ENCODE measurements around the gene FOXJ3. TPM values are rescaled to one million over a fixed set of nuclear protein-coding genes. Genes with fewer than 3 reads are reported as not detected.

Gene FOXJ3
- total and polyA plus RNA-seq, 2 donors (not counting 1 experiment from before 2014, with no cell fraction given) = 15.4 to 76.4 TPM

DNA sequence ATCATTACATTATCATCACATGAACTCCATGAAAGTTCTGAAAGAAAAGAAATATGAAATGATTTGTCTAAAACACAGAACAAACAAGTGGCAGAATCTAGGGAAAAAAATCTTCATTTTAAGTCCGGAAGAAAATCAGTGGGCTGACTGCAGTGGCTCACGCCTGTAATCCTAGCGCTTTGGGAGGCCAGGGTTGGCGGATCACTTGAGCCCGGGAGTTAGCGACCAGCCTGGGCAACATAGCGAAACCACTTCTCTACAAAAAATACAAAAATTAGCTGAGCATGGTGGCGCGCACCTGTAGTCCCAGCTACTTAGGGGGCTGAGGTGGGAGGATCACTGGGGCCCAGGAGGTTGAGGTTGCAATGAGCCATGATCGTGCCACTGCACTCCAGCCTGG lies 4.8 kb downstream of the FOXJ3 start:
- no peak overlapping the region for H3K4me2 ChIP-seq (replicated peaks; ENCODE audit: low read depth, low read length, poor library complexity, severe bottlenecking)
- CTCF ChIA-PET = interaction anchor here (0.6 kb wide), 1 partner anchor 15 kb away, joined by 3 read pairs; no protein-coding TSS in a partner anchor
- H3K4me3 ChIP-seq (ENCODE audit: control extremely low read depth in 1 of 5, extremely low read depth in 1 of 5, insufficient read depth in 1 of 5, low read depth in 2 of 5, low read length in 4 of 5) = no peak overlapping the region
- Mint-ChIP-seq H3K9me3 (ENCODE audit: insufficient read depth) (no peaks in the 10 kb centered on the region), H3K4me1 (peaks cover 67% of the 10 kb centered on the region), H3K27me3 (no peaks in the 10 kb centered on the region), H3K27ac (no peak overlapping the region), H3K4me3 (no peak overlapping the region)
- ATAC-seq (ENCODE audit: low read depth) (no peak), DNase-seq (no peak)
- no peak for TF ChIP-seq CTCF (IDR thresholded peaks at IDR 0.05)
- no peak for TF ChIP-seq EZH2 (IDR thresholded peaks at IDR 0.05; ENCODE audit: borderline replicate concordance, insufficient read depth, low read depth, low read length, poor library complexity, severe bottlenecking)
- no peaks in the 10 kb centered on the region for H3K27me3 ChIP-seq (replicated peaks in 1 of 4; ENCODE audit: control extremely low read depth in 1 of 4, control insufficient read depth in 3 of 4, insufficient read depth in 4 of 4, low read length in 3 of 4)
- H3K9me3 ChIP-seq (ENCODE audit: control extremely low read depth in 1 of 3, control insufficient read depth in 2 of 3, insufficient read depth in 1 of 3, low read length in 2 of 3) = no peaks in the 10 kb centered on the region
- no peaks in the 10 kb centered on the region for H3K36me3 ChIP-seq (replicated peaks in 1 of 2; ENCODE audit: control extremely low read depth in 1 of 2, control insufficient read depth in 1 of 2, extremely low read depth in 1 of 2, insufficient read depth in 2 of 2, low read length in 1 of 2)
- WGBS (ENCODE audit: insufficient coverage) = 100% methylated on average over 4 of the region's 10 CpGs
- H3K9ac ChIP-seq (ENCODE audit: low read length) = no peak overlapping the region
- no peak overlapping the region for H2AFZ ChIP-seq (ENCODE audit: insufficient read depth, low read depth, low read length, poor library complexity, severe bottlenecking)
- H3K79me2 ChIP-seq (ENCODE audit: control insufficient read depth, insufficient read depth, low read length) = peaks cover 98% of the 10 kb centered on the region
- intact Hi-C loops (cut with micrococcal nuclease) = no loop called here
- peaks cover 13 to 17% of the 10 kb centered on the region in 2 donors for H3K4me1 ChIP-seq (ENCODE audit: control insufficient read depth in 2 of 2, insufficient read depth in 2 of 2, low read length in 2 of 2)
- H3K27ac ChIP-seq (ENCODE audit: low read length in 2 of 2) = no peak overlapping the region
- H4K20me1 ChIP-seq (ENCODE audit: control insufficient read depth, insufficient read depth, low read length, poor library complexity, severe bottlenecking) = peaks cover 77% of the 10 kb centered on the region
- POLR2A ChIA-PET = no interaction called here

DNA sequence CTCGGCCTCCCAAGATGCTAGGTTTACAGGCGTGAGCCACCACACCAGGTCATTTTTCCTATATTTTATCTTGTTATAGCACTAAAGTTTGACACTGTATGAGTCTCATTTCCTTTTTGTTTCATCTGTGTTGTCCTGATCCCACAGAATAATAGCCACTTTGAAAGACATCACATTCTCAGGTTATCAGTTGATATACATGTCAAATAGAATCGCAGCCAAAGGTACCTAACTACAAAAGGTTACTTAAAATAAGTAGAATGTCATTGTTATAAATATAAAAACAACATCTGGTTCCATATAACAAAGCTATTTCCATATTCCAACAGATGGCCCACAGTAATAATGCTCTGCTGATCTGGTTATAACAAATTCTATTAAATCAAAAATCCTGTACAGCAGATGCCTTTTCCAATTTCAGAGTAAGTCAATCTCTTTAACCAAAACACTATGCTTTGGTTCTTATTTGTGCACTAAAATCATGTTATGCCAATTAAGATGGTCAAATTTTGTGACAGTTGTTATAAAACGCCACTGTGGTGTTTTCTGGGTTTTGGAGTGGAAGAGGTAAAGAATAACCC lies 6.0 kb downstream of the FOXJ3 start:
- Histone ChIP-seq H3K79me2 (ENCODE audit: control insufficient read depth, insufficient read depth, low read length) (peaks cover 98% of the 10 kb centered on the region), H3K4me1 (ENCODE audit: control insufficient read depth in 2 of 2, insufficient read depth in 2 of 2, low read length in 2 of 2) (peaks cover 8 to 16% of the 10 kb centered on the region in 2 donors), H2AFZ (ENCODE audit: insufficient read depth, low read depth, low read length, poor library complexity, severe bottlenecking) (no peak overlapping the region), H3K4me3 (ENCODE audit: control extremely low read depth in 1 of 5, extremely low read depth in 1 of 5, insufficient read depth in 1 of 5, low read depth in 2 of 5, low read length in 4 of 5) (no peak overlapping the region), H3K4me2 (replicated peaks; ENCODE audit: low read depth, low read length, poor library complexity, severe bottlenecking) (no peak overlapping the region), H3K36me3 (replicated peaks in 1 of 2; ENCODE audit: control extremely low read depth in 1 of 2, control insufficient read depth in 1 of 2, extremely low read depth in 1 of 2, insufficient read depth in 2 of 2, low read length in 1 of 2) (no peaks in the 10 kb centered on the region), H3K27me3 (replicated peaks in 1 of 4; ENCODE audit: control extremely low read depth in 1 of 4, control insufficient read depth in 3 of 4, insufficient read depth in 4 of 4, low read length in 3 of 4) (no peaks in the 10 kb centered on the region), H3K27ac (ENCODE audit: low read length in 2 of 2) (no peak overlapping the region), H4K20me1 (ENCODE audit: control insufficient read depth, insufficient read depth, low read length, poor library complexity, severe bottlenecking) (peaks cover 78% of the 10 kb centered on the region), H3K9me3 (ENCODE audit: control extremely low read depth in 1 of 3, control insufficient read depth in 2 of 3, insufficient read depth in 1 of 3, low read length in 2 of 3) (no peaks in the 10 kb centered on the region), H3K9ac (ENCODE audit: low read length) (no peak overlapping the region)
- Mint-ChIP-seq H3K27me3 (no peaks in the 10 kb centered on the region), H3K4me1 (peaks cover 71% of the 10 kb centered on the region), H3K9me3 (ENCODE audit: insufficient read depth) (no peaks in the 10 kb centered on the region), H3K4me3 (no peak overlapping the region), H3K27ac (no peak overlapping the region)
- intact Hi-C loops (cut with micrococcal nuclease) = no loop called here
- CTCF ChIA-PET = interaction anchor here (0.6 kb wide), 1 partner anchor 1332 kb away, joined by 3 read pairs; no protein-coding TSS in a partner anchor
- no peak for ATAC-seq (ENCODE audit: low read depth)
- 100% methylated on average over 1 of the region's 4 CpGs for WGBS (ENCODE audit: insufficient coverage)
- no peak for DNase-seq
- POLR2A ChIA-PET = no interaction called here
- TF ChIP-seq EZH2 (IDR thresholded peaks at IDR 0.05; ENCODE audit: borderline replicate concordance, insufficient read depth, low read depth, low read length, poor library complexity, severe bottlenecking) (no peak), CTCF (IDR thresholded peaks at IDR 0.05) (no peak)
